Measurements from ENCODE around the gene VAC14.

VAC14 gene

DNA sequence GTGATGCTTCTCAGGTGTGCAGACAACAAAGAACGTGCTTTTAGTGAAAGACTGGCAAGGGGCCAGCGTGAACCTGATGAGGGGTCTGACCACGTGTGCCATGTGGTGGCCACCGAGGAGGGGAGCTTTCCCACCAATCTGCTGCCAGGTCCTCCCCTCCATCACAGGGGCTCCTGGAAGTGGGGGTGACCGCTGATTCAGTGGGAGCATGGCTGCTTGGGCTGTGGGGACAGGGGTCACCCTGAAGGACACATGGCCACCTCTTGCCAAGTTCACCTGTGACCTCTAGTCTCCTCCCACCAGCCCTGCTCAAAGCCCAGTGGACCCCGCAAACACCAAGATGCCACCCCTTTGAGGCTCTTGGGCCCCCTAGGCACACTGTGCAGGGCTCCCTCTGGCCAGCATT lies 77.2 kb downstream of the VAC14 start:
- DNase-seq: no peak
- TF ChIP-seq, protein P1, sequence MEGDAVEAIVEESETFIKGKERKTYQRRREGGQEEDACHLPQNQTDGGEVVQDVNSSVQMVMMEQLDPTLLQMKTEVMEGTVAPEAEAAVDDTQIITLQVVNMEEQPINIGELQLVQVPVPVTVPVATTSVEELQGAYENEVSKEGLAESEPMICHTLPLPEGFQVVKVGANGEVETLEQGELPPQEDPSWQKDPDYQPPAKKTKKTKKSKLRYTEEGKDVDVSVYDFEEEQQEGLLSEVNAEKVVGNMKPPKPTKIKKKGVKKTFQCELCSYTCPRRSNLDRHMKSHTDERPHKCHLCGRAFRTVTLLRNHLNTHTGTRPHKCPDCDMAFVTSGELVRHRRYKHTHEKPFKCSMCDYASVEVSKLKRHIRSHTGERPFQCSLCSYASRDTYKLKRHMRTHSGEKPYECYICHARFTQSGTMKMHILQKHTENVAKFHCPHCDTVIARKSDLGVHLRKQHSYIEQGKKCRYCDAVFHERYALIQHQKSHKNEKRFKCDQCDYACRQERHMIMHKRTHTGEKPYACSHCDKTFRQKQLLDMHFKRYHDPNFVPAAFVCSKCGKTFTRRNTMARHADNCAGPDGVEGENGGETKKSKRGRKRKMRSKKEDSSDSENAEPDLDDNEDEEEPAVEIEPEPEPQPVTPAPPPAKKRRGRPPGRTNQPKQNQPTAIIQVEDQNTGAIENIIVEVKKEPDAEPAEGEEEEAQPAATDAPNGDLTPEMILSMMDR (IDR thresholded peaks at IDR 0.05): no peak
- Mint-ChIP-seq H3K9me3 (peaks cover 10% of the 10 kb centered on the region), H3K4me3 (no peak overlapping the region), H3K4me1 (peaks cover 42% of the 10 kb centered on the region), H3K27ac (no peak overlapping the region), H3K36me3 (ENCODE audit: low read depth) (peaks cover 39% of the 10 kb centered on the region), H3K27me3 (ENCODE audit: low read depth, poor library complexity) (no peaks in the 10 kb centered on the region)

DNA sequence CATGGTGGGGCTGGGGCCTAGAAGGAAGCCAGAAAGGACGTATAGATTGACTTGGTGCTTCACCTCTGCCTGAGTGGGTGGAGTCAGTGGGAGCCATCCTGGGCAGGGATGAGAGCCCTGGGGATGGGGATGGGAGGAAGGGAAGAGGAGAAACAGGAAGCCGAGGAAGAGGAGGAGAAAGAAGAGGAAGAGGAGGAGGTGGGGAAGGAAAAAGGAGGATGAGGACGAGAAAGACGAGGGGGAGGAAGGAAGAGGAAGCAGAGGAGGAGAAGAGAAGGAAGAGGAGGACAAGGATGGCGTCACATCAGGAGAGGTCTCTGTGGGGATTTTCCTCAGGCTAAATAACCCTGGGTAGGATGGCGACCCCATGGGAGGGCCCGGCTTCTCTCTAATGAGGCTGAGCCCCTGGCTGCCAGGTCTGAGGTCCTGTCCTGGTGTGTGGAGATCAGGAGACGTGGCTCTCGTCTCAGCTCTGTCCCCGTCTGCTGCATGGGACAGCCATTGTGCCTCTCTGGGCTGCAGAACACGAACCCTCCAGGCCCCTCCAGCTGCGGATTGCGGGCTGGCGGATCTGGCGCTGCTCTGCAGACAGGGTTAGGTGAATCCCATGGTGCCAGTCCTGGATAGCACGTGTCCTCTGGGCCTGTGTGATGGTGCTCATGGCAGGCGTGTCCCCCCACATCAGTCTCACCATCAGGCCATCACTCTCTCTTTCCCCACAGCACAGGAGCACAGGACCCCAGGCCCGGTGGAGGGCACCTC lies 79.6 kb downstream of the VAC14 start:
- DNase-seq: no peak
- H3K9me3 Mint-ChIP-seq: peaks cover 10% of the 10 kb centered on the region
- TF ChIP-seq, protein P1 (IDR thresholded peaks at IDR 0.05): no peak
- H3K4me1 Mint-ChIP-seq: peaks cover 41% of the 10 kb centered on the region
- H3K27me3 Mint-ChIP-seq (ENCODE audit: low read depth, poor library complexity): no peaks in the 10 kb centered on the region
- H3K4me3 Mint-ChIP-seq: no peak overlapping the region
- H3K27ac Mint-ChIP-seq: peak overlapping the region; percentile 57
- peaks cover 36% of the 10 kb centered on the region for H3K36me3 Mint-ChIP-seq (ENCODE audit: low read depth)

- Mint-ChIP-seq H3K4me1 (peaks cover 41% of the 10 kb centered on the region), H3K27me3 (ENCODE audit: low read depth, poor library complexity) (no peaks in the 10 kb centered on the region), H3K36me3 (ENCODE audit: low read depth) (peaks cover 36% of the 10 kb centered on the region), H3K4me3 (no peak overlapping the region), H3K9me3 (peaks cover 10% of the 10 kb centered on the region), H3K27ac (peak overlapping the region; percentile 78)
- TF ChIP-seq, protein P1 (IDR thresholded peaks at IDR 0.05): no peak
- DNase-seq: no peak
These were observed 80.3 kb downstream of the VAC14 start for GRCh38 chr16:70720425-70721201.

GRCh38 chr16:70717065-70717464 lies 83.9 kb downstream of the VAC14 start:
- TF ChIP-seq, protein P1 (IDR thresholded peaks at IDR 0.05): no peak
- H3K27ac Mint-ChIP-seq: no peak overlapping the region
- H3K4me3 Mint-ChIP-seq: no peak overlapping the region

GRCh38 chr16:70715860-70716357 lies 85.0 kb downstream of the VAC14 start:
- Mint-ChIP-seq H3K27me3 (ENCODE audit: low read depth, poor library complexity) (peaks cover 3% of the 10 kb centered on the region), H3K4me3 (no peak overlapping the region), H3K9me3 (peaks cover 10% of the 10 kb centered on the region), H3K27ac (peak overlapping the region; percentile 98), H3K4me1 (peaks cover 71% of the 10 kb centered on the region), H3K36me3 (ENCODE audit: low read depth) (peaks cover 28% of the 10 kb centered on the region)
- TF ChIP-seq, protein P1 (IDR thresholded peaks at IDR 0.05): no peak
- no peak for DNase-seq

More at GRCh38 chr16:70717065-70717464, 83.9 kb downstream of the VAC14 start:
- peaks cover 60% of the 10 kb centered on the region for H3K4me1 Mint-ChIP-seq
- H3K27me3 Mint-ChIP-seq (ENCODE audit: low read depth, poor library complexity): peaks cover 3% of the 10 kb centered on the region
- H3K36me3 Mint-ChIP-seq (ENCODE audit: low read depth): peaks cover 30% of the 10 kb centered on the region
- DNase-seq: no peak
- peaks cover 10% of the 10 kb centered on the region for H3K9me3 Mint-ChIP-seq

Data from nephron progenitor cell (in vitro differentiated cells).